Fibroblast of lung (primary cell): ENCODE measurements around the gene HOXD4.

Experiments
- CTCF ChIP-seq, 2 donors: IDR thresholded peaks in 1 of 2; conservative IDR thresholded peaks in 1 of 2; 1 replicate in 1 of 2; 2 replicates in 1 of 2; pipeline ENCODE4 v1.5.1; 2011 to 2012; ENCODE audit warnings: low read length in 2 of 2, control low read depth in 1 of 2, inconsistent platforms in 1 of 2, low read depth in 1 of 2, mild to moderate bottlenecking in 1 of 2
- EZH2 ChIP-seq: IDR thresholded peaks from 2 replicates; pipeline ENCODE4 v1.5.1; 2012; ENCODE audit warnings: low read length, control low read depth, mild to moderate bottlenecking; ENCODE audit errors: missing control alignments

GRCh38 chr2:176110415-176111308 lies 40.7 kb upstream of the HOXD4 start:
- TF ChIP-seq CTCF (conservative IDR thresholded peaks at IDR 0.05 in 1 of 2, IDR thresholded peaks at IDR 0.05 in 1 of 2; ENCODE audit: low read depth in 1 of 2, low read length in 2 of 2), result no peak
- TF ChIP-seq EZH2, result peak; percentile 35
